Lung (tissue), 12 donors: ENCODE data around the gene PPP2R5A. TPM values are rescaled to one million over a fixed set of nuclear protein-coding genes. Genes with fewer than 3 reads are reported as not detected.
A peak's percentile ranks its signal among the peaks of the same experiment; 100 is the strongest.

Experiments used
- ATAC-seq: fragments of 200-7000 bp; cut with Tn5 transposase; one replicate; pipeline ENCODE4 v1.9.1; 2020; ENCODE audit warnings: moderate number of reproducible peaks; ENCODE audit not compliant: insufficient read depth, low FRiP score
- DNase-seq, 3 donors: peaks; one replicate each; pipeline ENCODE4 v3.0.0-alpha.2; 2013 to 2017
- H3K27ac ChIP-seq, 2 donors: one replicate each; pipeline ENCODE4 v1.5.1; 2013; ENCODE audit warnings: mild to moderate bottlenecking in 2 of 2, moderate library complexity in 2 of 2, control low read depth in 1 of 2, inconsistent platforms in 1 of 2, low read depth in 1 of 2, low read length in 1 of 2
- H3K27me3 ChIP-seq, 3 donors: one replicate each; pipeline ENCODE4 v1.5.1; 2013; ENCODE audit warnings: low read length in 2 of 3; ENCODE audit not compliant: control insufficient read depth in 3 of 3, insufficient read depth in 3 of 3
- H3K36me3 ChIP-seq, 4 donors: one replicate each; pipeline ENCODE4 v1.5.1; 2013; ENCODE audit warnings: low read length in 4 of 4, mild to moderate bottlenecking in 1 of 4, moderate library complexity in 1 of 4; ENCODE audit not compliant: control insufficient read depth in 4 of 4, insufficient read depth in 4 of 4
- H3K4me1 ChIP-seq, 5 donors: one replicate each; pipeline ENCODE4 v1.5.1; 2013; ENCODE audit warnings: low read length in 5 of 5, mild to moderate bottlenecking in 2 of 5, moderate library complexity in 1 of 5; ENCODE audit not compliant: control insufficient read depth in 5 of 5, insufficient read depth in 5 of 5
- H3K4me3 ChIP-seq: one replicate; pipeline ENCODE4 v1.5.1; 2013; ENCODE audit warnings: mild to moderate bottlenecking, control low read depth, moderate library complexity
- H3K9ac ChIP-seq, 2 donors: one replicate each; pipeline ENCODE4 v1.5.1; 2013; ENCODE audit warnings: low read length in 2 of 2, control low read depth in 1 of 2; ENCODE audit not compliant: insufficient read depth in 1 of 2
- H3K9me3 ChIP-seq, 4 donors: one replicate each; pipeline ENCODE4 v1.5.1; 2013; ENCODE audit warnings: low read length in 3 of 4, mild to moderate bottlenecking in 1 of 4, moderate library complexity in 1 of 4; ENCODE audit not compliant: control insufficient read depth in 4 of 4, insufficient read depth in 3 of 4
- CTCF ChIP-seq: IDR thresholded peaks from 2 replicates; pipeline ENCODE4 v1.5.1; 2012; ENCODE audit warnings: mild to moderate bottlenecking; ENCODE audit errors: control extremely low read depth, extremely low read depth
- WGBS, 2 donors: extraction: QIAGEN DNeasy Blood & Tissue Kit; methylation state at CpG; one replicate each; pipeline ENCODE4 v1.1.7; 2013; 5-methylcytosine and 5-hydroxymethylcytosine counted together
- polyA plus RNA-seq, 2 donors: library from polyadenylated mRNA; stranded (reverse); fragments of 200-250 nt; gene quantifications; one replicate each; pipeline ENCODE4 v1.2.1, GENCODE V29; 2013
- total RNA-seq, 2 donors: library from RNA; depleted of rRNA in 1 of 2; stranded (reverse); fragments of >200 nt in 1 of 2; gene quantifications; one replicate each; pipeline ENCODE4 v1.2.1, GENCODE V29; 2014 to 2021
- donor health status: control.
- donor health status: control.
- donor health status: Bipolar disorder and iron deficiency.
- donor health status: healthy.
- donor health status: DM: yes; HTN: yes; CAD: no.

Gene PPP2R5A
- total and polyA plus RNA-seq, 4 donors: 31.3 to 143 (median 54.3) TPM

- no peak overlapping the region for H3K9ac ChIP-seq
- no peak for ATAC-seq
- 59 to 86% methylated on average over 1 of the region's 1 CpG for WGBS, 2 donors
- H3K4me3 ChIP-seq: no peak overlapping the region
- no peaks in the 10 kb centered on the region for H3K36me3 ChIP-seq
- no peak for TF ChIP-seq CTCF
- H3K27me3 ChIP-seq: no peaks in the 10 kb centered on the region
- peak in 2 of 3 donors; percentile 33 to 52 for DNase-seq
- H3K9me3 ChIP-seq: no peaks in the 10 kb centered on the region
- peaks cover 0 to 37% (median 5%) of the 10 kb centered on the region in 5 donors for H3K4me1 ChIP-seq
- H3K27ac ChIP-seq: no peak overlapping the region
Observed at GRCh38 chr1:212293579-212293978, 8.4 kb downstream of the PPP2R5A start.

GRCh38 chr1:212294983-212295382 lies 9.8 kb downstream of the PPP2R5A start:
- Histone ChIP-seq H3K36me3 (no peaks in the 10 kb centered on the region), H3K4me3 (no peak overlapping the region), H3K27ac (no peak overlapping the region), H3K9ac (no peak overlapping the region), H3K27me3 (no peaks in the 10 kb centered on the region), H3K4me1 (peaks cover 0 to 31% (median 5%) of the 10 kb centered on the region in 5 donors), H3K9me3 (no peaks in the 10 kb centered on the region)
- DNase-seq (no peak), ATAC-seq (no peak)
- 81 to 82% methylated on average over 3 of the region's 3 CpGs for WGBS, 2 donors
- no peak for TF ChIP-seq CTCF

- Histone ChIP-seq H3K4me1 (peaks cover 0 to 30% (median 5%) of the 10 kb centered on the region in 5 donors), H3K36me3 (no peaks in the 10 kb centered on the region), H3K4me3 (no peak overlapping the region), H3K27me3 (no peaks in the 10 kb centered on the region), H3K9me3 (no peaks in the 10 kb centered on the region), H3K9ac (no peak overlapping the region), H3K27ac (no peak overlapping the region)
- 76 to 83% methylated on average over 2 of the region's 2 CpGs for WGBS, 2 donors
- no peak for TF ChIP-seq CTCF
- ATAC-seq: no peak
- no peak for DNase-seq
Observed at GRCh38 chr1:212295579-212295978, 10.4 kb downstream of the PPP2R5A start.

GRCh38 chr1:212297338-212297737 lies 12.1 kb downstream of the PPP2R5A start:
- ATAC-seq: no peak
- H3K9ac ChIP-seq: no peak overlapping the region
- H3K36me3 ChIP-seq: no peaks in the 10 kb centered on the region
- H3K4me3 ChIP-seq: no peak overlapping the region
- H3K9me3 ChIP-seq: no peaks in the 10 kb centered on the region
- H3K27ac ChIP-seq: no peak overlapping the region
- WGBS, 2 donors: 81 to 86% methylated on average over 6 of the region's 6 CpGs
- TF ChIP-seq CTCF: no peak
- no peak for DNase-seq
- peaks cover 0 to 33% (median 4%) of the 10 kb centered on the region in 5 donors for H3K4me1 ChIP-seq
- H3K27me3 ChIP-seq: no peaks in the 10 kb centered on the region
